GM20000 (cell line): ENCODE results near the gene DROSHA.

Experiments used
- DNase-seq: peaks from one replicate; pipeline ENCODE4 v3.0.0; 2012; ENCODE audit warnings: low spot score
- TF ChIP-seq, protein P1 (sequence below): IDR thresholded peaks from 2 replicates; pipeline ENCODE4 v1.5.1; 2012; ENCODE audit warnings: mild to moderate bottlenecking, control low read depth; ENCODE audit errors: extremely low read depth, missing control alignments

The DROSHA gene

DNA sequence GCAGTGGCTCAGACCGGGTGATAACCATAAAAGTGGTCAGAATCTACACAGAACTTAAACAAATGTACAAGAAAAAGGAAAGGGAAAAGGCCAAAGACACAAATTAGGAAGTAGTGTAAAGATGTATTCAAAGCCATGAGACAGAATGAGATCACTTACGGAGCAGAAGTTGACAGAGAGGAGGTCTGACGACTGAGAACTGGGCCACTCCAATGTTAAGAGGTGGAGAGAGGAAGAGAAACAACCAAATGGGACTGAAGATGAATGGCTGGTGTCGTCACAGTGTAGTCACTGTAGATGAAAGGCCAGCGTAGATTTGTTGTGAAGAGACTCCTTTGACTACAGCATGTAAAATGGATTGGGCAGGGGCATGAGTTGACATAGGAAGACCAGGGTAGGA lies 114.4 kb downstream of the DROSHA start:
- no peak for DNase-seq
- TF ChIP-seq, protein P1, sequence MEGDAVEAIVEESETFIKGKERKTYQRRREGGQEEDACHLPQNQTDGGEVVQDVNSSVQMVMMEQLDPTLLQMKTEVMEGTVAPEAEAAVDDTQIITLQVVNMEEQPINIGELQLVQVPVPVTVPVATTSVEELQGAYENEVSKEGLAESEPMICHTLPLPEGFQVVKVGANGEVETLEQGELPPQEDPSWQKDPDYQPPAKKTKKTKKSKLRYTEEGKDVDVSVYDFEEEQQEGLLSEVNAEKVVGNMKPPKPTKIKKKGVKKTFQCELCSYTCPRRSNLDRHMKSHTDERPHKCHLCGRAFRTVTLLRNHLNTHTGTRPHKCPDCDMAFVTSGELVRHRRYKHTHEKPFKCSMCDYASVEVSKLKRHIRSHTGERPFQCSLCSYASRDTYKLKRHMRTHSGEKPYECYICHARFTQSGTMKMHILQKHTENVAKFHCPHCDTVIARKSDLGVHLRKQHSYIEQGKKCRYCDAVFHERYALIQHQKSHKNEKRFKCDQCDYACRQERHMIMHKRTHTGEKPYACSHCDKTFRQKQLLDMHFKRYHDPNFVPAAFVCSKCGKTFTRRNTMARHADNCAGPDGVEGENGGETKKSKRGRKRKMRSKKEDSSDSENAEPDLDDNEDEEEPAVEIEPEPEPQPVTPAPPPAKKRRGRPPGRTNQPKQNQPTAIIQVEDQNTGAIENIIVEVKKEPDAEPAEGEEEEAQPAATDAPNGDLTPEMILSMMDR = no peak

DNA sequence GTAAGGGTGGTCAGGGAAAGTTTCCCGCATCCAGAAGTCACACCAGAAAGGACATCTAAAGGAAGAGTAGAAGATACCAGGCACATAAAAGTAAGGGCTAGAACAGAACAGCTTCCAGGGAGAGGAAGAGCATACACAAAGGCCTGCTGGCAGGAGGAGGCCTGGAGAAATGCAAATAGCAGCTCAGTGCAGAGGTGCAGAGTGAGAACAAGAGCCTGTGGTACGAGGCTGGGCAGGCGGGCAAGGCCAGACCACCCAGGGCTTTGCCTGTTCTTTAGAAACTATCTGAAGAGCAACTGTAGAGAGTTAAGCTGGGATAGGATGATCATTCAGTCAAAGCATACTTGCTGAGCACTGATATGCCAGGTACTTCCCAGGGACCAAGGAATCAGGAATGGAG lies 115.3 kb downstream of the DROSHA start:
- no peak for DNase-seq
- TF ChIP-seq, protein P1 = no peak

DNA sequence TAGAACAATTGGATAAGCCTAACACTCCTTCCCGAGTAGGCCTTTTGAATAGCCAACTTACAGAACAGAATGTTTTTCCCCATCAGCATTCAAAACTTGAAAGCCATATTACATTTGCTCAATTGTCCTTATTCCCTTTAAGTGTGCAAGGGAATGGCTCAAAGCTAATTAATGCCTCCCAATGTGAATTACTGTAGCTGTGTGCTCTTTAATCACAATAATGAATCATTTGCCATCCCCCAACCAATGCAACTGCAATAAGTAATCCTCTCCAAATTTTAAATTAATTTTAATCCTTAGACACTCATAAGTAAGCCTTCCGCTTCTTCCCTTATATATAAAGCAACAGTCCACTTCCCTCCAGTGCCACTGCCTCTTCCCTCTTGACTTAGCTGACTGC lies 115.9 kb downstream of the DROSHA start:
- no peak for DNase-seq
- TF ChIP-seq, protein P1 = no peak

DNA sequence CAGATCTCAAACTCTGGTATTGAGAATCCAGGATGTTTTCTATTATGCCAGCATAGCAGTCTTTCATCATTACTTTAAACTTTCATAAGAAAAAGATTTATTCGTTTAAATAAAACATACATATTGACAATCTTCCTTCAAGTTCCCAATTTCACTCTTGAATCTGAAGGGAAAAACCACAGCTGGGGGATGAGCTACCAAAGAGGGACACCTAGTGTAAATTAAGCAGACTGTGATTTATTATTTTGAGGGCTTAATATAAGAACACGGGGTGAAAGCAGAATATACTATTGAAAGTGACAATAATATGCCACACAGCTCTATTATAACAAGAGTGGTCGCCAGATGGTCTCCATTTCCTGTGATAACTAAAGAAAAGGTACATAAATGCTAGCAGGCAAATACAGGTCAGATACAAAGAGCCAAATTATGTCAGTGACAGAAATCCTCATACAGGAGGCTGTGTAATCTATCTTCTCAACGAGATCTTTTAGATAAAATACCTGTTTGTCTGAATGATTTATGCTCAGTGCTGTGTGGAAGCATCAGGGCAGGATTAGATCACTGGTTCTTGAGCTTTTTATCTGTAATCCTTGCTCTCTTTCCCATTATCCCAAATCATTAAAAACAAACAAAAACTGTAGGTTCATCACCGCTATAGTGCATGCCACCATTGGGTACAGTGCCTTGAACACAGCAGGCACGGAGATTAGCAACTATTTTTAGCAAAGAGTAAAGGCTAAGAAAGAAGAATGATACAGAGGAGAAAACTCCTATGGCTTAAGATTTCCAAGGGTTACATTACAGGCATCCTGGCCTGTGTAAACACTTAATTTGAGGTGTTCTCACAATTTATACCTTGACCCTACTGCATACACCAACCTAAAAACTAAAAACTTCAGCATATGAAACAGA lies 116.6 kb downstream of the DROSHA start:
- TF ChIP-seq, protein P1 = no peak
- no peak for DNase-seq

DNA sequence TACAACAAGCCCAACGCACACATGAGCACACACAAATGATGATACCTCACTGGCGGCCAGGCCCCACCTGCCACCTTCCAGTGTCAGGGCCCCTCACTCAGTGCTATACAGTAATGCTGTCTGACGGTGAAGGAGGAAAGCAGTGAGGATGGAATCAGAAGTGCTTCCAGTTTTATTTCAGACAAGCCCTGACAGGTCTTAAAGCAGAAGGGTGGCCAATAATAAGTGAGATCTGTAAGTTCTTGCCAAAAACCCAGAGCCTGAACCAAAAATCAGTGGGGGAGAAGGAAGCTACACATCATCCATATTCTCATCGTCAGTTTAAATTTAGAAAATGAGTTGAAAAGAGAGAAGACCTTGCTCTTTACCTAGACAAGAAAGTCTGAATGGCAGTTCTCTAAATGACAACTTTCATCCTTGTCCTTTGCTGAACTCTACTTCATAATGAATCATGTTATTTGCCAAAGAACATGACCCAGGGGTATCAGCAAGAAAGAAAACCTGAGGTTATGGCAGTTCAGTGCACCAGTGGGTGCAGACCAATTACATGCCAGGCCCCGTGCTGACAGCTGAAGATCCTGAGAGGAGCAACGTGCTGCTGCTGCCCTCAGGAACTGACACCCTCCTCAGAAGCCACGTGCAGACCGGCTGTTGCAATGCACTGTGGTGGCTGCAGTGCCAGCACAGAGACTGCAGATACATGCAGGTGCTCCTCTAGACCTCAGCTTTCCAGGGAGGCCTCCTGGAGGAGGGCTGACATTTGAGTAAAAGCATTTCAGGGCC lies 118.7 kb downstream of the DROSHA start:
- TF ChIP-seq, protein P1 = no peak
- DNase-seq = no peak

DNA sequence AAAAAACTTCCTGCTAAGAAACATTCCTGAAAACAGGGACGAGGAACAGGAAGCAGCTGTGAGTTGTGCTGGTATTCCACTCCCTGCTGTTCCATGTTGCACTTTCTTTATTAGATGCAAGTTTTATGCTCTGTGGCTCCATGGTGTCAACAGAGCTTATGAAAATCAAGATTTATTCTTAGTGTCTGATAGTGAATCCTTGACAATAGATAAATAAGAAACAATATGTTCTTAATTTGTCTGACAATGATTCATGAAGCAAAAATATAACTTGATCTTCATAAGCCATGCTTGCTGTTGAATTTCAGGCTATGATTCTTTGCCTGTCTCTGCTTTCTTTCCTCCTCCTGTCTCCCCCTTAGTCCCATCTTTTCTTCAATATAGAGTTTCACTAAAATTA lies 119.6 kb downstream of the DROSHA start:
- DNase-seq = no peak
- TF ChIP-seq, protein P1 = no peak

DNA sequence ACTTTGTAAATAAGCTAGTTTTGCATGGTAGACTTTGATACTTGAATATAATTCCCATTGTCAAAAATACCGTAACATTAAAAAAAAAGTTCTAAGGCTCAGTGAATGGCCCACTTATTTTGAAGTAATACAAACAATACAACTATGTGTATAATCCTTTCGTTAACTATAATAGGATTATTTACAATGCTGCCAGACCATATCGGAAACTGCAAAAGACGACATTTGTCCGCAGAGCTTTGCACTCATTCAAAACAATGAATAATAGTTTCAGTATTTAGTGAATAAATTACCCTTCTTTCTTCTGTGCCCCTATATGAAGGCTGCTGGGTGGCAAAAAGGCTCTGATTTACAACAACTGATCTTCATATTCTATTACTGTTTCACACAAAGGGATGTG lies 121.8 kb downstream of the DROSHA start:
- TF ChIP-seq, protein P1 = no peak
- DNase-seq = no peak
